Stimulated activated CD8-positive, alpha-beta memory T cell treated with anti-CD3 and anti-CD28 coated beads, Interleukin-2, amount 100 ng/mL, for 1 hour (primary cell): Measurements from ENCODE around the gene DUSP5.

Source experiments
- DNase-seq, 2 donors: peaks; one replicate each; pipeline ENCODE4 v3.0.0-alpha.2; 2020; ENCODE audit warnings: low read depth in 2 of 2

Gene DUSP5

DNA sequence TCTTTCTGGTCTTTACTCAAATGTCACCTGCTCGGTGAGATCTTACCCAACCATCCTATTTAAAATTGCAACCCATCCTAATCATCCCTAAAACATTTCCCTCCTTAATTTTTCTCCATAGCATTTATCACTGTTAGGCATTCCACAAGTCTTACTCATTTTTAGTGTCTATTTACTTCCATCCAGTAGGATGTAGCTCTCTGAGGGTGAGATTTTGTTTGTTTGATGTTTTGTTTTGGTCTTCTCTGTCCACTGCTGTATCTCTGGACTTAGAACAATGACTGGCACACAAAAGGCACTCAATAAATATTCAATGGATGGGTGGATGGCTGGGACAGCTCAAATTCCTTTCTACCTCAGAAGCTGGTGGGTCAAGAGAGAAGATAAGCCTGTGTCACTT lies 15.8 kb upstream of the DUSP5 start:
- DNase-seq, result no peak

DNA sequence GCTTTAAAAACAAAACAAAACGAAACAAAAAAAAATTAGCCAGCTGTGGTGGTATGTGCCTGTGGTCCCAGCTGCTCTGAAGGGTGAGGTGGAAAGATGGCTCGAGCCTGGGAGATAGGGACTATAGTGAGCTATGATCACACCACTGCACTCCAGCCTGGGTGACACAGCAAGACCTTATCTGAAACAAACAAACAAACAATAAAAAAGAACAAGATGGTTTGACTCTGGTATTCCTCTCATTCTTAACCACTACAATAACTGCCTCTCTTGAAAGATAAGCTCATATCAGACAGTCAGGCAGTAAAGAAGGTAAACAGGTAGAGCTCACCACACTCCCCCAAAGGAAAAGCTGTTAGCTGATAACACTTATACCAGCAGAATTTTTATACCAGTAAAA lies 14.1 kb upstream of the DUSP5 start:
- no peak for DNase-seq

DNA sequence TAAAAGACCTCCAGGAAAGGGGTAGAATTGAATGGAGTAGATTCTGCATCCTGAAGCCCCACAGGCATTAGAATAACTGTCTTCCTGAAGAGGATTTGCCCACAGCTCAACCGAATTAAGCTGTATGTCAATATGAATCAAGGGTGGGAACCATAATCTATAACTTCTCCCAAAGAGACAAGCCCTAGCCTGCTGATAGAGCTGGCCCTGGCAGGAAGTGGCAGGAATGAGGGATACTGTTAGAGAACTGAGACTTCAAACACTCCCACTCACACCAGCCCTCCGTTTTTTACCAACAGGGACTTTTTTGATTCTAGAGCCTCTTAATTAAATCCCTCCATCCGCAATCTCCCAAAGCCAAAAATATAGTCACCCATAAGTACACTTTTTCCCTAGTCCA lies 12.2 kb upstream of the DUSP5 start:
- no peak for DNase-seq

DNA sequence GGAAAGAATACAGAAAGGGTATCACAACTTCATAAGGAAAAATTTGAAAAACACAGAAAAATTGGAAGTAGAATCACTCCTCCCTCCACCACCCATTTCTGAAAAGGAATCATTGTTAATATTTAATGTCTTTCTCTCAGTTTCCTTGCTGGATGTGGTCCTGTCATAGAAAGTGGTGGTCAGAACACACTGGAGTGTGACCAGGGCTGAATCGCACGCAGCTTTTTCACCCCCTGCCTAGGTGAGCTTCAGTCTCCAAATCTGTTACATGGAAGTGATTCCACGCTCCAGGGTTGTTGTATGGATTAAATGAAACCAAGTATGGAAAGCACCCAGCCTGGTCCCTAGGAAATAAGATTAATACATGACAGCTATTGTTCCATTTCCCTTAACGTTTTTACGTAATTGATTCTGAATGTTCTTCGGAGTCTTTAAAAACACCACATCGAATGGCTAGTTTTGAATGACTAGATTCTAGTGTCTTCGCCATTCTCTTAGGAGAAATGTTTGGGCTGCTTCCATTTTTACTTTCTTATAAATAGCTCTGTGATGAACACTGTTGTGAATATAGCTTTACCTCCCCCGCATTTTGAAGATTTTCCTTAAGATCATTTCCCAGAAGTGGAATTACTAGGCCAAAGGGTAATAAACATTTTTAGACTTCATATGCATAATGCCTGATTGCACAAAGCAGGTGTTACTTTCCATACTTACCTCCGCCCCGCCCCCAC lies 10.9 kb upstream of the DUSP5 start:
- no peak for DNase-seq

DNA sequence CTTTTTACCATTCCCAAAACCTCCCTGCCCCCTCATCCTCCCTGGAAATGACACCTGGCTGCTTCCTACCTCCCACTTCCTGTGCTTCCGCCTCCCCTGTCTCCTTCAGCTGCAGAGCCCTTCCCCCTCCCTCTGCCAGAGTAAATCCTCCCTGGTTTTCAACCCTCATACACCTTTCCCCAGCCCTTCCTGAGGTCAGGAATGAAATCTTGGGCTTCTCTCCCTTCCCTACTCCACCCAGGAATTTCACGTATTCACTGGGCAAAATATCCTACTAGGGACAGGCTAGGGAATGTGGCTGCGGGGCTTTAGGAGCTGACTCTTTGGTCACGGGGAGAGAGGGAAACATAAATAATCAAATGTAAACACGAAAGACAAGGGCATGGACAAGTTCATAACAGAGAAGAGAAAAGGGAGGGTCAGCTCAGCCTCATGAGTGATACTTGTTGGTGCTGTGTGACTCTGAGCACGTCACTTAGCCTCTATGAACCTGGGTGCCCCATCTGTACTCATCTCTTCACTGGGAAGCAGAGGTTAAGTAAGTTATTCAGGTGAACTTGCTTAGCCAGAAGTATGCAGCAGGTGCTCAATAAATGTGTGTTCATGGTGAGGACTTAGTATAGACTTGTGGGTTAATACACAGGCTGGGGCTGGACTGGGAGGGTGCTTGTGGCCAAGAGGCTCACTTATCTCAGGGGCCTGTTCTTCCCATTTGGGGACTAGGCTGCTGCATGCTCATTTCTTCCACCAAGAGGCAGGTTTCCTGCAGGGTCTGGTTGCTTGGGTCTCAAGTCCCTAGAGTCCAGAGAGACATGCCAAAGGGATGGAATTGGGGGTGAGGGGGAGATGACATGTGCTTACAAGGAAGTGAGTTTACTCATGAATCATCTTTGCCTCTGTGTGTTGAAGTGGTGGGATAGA lies 10.0 kb upstream of the DUSP5 start:
- no peak for DNase-seq

DNA sequence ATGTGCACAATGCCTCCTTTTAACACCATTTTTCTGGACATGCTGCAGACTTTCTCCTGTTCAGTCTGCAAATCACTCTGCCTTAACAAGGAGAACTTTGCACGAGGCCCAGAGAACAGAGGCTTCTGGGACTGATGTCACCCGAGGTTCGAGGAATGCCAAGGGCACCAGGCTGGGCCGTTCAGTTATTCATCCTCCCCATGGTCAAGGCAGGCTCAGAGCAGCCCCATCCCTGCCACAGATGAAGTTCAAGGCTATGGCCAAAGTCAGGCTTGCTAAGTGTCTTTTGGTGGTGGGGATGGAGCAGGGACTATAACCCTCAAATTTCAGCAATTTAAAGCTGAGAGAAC lies 9.4 kb upstream of the DUSP5 start:
- no peak for DNase-seq

DNA sequence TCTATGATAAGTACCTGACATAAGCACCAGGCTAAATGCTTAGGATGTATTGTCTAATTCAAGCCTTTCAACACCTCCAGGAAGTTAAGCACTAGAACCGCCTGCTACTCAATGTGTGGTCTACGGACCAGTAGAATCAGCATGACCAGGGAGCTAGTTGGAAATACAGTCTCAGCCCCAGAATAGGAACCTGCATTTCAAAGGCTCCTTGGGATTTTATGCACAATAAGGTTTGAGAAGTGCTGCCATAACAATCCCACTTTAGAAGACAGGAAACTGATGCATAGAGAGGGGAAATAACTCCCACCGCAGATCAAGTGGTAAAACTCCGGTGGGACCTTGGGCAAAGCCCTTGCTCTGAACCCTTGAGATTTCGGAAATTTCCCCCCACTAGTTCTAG lies 8.8 kb upstream of the DUSP5 start:
- DNase-seq, result no peak

DNA sequence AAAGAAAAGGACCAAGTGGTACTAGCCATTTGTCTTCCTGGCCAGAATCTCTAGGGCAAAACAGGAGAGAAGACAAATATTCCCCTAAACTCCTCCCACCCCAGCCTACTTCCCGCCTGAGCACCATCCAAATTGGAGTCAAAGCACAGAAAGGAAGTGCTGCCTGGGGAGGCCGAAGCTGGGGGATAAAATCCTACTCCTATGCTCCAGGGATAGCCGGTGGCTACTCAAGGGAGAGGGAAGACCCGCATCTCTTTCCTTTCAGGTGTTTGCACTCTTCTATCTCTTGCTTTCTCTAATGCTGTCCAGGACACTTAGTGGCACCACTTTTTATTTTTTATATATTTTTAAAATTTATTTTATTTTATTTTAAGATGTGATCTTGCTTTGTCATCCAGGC lies 7.1 kb upstream of the DUSP5 start:
- no peak for DNase-seq

DNA sequence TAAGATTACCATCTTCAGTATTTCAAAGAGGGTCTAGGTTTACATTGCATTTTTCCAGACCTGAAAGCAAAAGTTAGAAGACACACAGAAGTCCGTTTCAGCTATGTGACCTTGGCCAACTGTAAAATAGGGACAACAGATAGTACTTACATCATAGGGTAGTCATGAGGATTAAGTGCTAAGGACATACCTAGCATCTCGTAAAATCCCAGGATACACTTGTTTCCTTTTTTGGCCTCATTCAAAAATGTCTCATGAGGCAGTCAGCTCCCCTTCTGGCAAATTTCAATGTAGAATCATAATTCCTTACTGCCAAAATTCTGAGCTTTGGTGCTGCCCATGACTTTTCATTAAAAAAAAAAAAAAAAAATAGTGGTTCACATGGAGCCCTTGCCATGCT lies 6.4 kb upstream of the DUSP5 start:
- DNase-seq, result no peak

DNA sequence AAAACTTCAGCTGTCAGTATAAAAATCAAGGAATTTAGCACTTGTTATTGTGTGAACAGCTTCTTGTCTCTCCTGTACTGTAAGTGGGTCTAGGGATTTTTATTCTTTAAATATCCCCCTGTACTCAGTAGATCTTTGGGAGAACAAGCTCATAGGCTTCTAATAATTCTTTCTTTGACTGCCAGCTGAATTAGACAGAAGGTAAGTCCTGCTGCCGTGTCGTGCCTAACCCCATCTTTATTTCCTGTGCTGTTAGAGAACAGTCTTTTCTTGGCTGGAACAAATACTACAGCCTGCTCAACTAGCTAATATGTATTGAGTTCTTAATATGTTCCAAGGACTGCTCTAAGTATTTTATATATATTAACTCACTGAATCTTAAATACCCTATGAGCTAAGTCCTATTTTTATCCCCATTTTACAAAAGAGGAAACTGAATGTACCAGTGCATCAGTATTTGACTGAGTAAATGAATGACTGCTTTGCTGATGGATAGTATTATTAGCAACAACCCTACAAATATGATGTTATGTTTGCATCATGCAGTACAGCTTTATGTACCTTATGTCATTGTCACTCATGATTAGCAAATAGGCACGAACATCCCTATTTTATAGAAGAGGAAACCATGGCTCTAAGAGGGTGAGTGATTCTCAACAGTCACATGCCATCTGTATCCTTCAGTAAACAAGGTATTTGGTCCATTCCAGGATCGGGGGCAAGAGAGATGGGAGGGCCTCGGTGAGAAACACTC lies 5.5 kb upstream of the DUSP5 start:
- no peak for DNase-seq

DNA sequence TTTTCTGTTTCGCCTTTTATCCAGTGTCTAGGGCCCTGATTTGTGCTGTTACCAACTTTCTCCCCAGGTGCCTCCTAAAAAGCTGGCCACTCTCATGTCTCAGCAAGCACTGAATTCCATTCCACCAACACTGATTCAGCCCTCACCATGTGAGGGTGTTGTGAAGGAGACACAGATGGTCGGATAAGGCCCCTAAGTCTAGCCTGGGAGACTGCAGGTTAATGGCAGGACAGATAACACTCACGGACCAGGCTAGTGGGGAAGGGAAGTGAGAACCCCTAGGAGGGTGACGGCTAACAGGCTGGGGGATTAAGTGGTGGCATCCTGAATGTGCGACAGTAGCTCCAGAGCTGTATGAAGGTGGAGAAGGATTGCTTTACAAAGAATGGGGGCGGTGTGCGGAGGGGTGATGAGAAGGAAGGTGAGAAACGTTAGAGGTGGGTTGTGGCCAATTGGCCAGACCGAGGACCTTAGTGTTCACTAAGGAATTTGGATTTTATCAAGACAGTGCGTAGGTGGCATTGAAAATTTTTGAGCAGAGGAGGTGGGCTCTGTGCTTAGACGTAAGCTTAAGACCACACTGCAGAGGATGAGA lies 3.8 kb upstream of the DUSP5 start:
- DNase-seq, result no peak

DNA sequence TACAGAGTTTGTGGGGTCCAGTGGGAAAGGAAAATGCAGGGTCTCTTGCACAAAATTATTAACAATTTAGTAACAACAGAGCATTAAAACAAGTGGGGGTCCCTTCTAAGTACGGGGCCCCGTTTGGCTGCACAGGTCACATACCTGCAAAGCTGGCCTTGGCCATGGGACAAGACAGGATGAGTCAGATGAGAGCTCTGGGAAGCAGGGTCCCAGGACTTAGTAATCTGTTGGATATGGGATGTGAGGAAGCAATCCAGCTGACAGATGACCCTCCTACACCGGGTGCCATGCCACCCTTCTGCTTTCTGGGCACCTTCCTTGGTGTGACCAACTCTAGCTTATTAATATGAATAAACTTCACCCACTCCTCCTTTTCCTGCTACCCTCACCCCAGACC lies 3.2 kb upstream of the DUSP5 start:
- no peak for DNase-seq

DNA sequence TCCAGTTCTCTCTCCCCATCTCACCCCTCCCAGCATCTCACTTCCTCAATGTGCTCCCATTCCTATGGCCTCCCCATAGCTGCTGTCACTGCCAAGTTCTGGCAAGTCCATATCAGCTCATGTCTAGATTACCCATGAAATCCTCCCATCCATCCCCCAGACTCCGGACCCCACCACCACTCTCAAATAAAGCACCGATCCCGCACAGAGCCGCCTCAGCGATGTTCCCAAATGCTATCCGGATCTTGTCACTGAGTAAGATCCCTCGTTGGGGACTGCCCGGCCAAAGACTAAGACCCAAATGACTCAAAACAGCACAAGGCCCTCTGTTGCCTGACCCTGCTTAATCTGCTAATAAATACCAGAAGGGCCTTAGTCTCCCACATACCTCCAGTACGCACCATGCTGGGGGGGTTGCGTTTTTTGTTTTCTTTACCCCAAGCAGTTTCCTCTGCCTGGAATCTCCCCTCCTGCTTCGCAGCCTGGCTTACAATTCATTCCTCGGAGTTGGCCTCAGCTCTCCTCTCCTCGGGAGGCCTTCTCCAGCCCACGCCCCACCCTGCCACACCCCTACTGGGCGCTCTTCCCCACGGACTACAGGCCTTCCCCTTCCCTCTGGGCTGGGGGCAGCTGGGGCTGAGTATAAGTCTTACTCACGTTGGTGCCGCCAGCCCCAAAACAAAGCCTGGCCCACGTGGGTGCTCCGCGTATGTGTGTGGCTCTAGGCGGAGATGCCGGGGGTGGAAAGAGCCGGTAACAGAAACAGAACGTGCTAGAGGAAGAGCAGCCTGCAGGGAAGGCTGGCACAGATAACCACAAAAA lies 1.8 kb upstream of the DUSP5 start:
- DNase-seq, result no peak

DNA sequence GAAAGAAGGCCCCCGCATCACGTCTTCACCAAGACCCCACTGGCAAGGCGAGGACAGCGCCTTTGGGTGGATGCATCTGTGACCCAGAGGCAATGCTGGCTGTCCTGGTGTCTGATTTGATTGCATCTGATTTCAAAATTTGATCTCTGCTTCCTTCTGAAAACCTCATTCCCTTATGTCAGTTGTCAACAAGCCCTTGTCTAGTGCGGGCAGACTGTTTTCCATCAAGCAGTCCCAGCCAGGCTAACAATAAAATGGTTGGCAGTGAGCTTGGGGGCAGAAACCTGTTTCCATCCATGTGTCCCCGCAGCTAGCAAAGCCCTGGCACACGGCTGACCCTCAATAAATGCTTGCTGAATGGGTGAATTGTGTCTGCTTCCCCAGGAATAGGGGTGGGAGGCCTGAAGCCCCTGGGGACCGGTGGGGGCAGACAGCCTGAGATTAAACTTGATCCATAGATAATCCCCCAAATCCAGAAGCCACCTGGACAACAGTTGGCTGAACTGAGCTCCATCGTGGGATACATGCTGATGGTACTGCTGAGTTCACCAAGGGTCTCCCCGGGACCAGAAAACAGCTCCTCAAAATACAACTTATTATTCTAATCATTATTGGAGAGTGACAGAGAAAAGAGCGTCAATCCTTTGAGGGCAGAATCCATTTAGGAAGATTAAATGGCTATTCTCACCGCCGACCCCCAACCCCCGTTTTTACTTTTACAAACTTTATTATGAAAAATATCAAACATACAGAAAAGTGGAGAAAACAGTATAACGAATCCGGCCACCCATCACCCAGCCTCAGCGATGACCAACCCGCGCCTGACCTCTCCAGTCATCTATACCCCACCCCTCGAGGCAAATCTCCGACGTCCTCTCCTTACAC lies 912 bp upstream of the DUSP5 start:
- no peak for DNase-seq

DNA sequence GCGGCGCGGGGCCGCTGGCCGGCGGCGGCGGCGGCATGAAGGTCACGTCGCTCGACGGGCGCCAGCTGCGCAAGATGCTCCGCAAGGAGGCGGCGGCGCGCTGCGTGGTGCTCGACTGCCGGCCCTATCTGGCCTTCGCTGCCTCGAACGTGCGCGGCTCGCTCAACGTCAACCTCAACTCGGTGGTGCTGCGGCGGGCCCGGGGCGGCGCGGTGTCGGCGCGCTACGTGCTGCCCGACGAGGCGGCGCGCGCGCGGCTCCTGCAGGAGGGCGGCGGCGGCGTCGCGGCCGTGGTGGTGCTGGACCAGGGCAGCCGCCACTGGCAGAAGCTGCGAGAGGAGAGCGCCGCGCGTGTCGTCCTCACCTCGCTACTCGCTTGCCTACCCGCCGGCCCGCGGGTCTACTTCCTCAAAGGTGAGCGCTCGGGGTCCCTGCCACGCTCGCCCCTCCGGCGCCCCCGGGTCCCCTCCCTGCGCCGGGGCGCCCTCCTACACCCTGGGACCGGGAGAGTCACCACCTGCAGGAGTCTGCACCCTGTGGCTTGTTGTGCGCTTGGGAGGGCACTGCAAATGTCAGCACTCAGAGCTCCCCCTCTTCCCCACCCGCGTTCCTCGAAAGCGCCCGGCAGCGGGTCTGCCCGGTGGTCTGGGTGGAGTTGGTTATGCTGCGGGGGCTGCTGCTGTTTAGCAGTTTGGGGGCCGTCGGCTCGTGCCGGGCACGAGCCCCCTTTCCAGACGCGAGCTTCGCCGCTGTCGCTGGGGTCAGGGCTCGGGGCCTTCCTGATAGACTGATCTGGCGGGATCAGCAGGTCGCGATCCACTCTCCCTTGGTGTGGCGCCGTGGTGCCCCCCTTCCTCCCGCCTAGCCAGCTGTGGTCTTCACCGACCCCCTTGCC lies 627 bp downstream of the DUSP5 start:
- DNase-seq, result peak in 1 of 2 donors; percentile 28

DNA sequence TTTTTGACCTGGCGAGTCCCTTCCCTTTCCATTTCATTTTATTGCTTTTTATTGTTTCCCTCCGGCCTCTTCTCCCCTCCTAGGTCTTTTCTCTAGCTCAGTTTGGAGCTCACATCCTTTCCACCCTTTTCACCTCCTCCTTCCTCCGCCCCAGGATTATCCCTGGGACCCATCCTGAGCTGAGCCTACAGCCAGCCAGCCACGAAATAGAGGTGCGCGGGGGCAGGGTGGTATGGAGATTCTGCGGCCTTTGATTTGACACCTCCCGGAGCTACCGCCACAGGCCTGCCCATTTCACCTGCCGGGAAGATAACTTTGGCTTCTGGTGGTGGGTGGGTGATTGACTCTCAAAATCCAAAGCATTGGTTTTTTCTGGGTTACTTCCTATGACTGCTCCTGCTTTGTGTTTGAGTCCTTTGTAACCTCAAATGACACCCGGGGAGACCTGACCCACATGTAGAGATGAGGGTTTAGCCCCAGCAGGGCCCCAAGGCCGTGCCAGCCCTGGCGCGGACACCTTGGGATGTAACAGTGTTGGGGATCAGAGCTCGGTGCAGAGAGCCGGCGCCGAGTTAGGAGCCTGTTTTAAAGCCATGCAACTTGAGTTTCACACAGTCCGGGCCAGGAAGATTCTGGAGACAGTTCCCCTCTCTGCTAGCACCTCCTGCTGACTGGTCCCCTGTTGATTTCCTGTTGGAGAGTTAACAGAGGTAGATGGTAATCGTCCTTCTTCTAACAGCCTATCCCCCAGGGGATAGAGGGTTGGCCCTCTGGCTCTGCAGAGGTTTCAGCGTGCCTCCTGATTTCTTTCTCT lies 1.5 kb downstream of the DUSP5 start:
- DNase-seq, result no peak

DNA sequence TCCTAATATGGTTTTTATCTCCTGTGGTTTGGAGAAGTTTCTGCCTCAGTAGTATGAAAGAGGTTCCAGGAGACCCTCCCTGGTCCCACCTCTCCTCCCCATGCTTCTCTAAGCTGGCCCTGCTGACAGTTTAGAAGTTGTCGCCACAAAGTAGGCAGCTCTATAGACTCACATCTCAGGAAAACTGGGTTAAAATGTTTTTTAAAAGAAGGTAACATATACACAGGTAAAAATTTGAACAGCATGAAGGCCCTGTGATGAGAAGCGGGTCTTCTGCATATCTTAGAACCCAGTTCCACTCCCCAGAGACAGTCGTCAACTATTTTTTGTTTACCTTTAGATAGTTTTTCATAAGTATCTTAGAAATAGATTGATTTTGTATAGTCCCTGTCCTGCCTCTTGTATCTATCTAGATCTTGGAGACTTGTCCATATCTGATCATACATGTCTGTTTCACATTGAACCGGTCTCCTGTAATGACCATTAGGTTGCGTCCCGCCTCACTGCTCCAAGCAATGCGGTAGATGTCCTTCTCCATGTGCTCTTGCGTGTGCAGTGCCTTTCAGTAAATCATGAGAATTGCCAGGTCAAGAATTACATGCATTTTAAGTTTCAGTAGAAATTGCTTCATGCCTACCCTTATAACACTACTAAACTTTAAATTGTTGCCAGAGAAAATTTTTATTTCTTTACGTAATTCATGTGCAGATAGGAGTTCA lies 2.2 kb downstream of the DUSP5 start:
- DNase-seq, result no peak

DNA sequence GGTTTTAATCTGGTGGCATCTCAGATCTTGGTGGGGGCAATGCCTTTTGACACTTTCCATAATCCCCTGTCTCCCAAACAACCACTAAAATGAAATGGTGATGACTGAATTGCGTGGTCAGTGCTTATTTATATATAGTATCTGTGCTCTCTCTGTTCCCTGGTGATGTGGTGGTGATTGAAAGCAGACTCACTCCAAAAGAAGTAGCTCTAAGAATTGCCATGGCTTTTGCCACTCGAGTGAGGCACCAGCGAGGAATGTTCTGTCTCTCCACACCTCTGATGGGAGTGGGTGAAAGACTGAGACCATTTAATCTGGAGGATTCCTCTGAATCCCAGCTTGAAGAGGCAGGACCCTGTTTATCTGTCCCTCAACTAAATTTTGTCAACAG lies 2.8 kb downstream of the DUSP5 start:
- DNase-seq, result no peak
